Measurements from ENCODE around the gene CRHR1.

Gene CRHR1

DNA sequence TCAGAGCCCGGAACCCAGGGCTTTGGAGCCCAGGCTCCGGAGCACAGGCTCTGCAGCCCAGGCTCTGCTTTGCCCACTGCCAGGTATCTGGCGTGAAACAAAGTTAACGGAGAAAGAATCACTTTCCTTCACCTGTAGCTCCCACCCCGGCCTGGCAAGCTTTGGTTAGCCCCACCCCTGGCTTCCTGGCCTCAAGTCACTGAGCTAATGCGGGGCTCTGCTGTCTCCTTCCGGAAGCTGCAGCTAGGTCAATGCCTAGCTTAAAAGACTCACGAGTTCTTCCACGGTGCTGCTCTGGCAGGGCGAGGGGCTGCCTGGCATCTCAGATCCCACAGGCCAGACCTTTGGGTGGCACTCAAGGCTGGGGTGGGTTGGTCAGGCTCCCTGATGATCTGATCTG, 39.5 kb downstream of the CRHR1 start:
- TF ChIP-seq YY1 (IDR thresholded peaks at IDR 0.05; ENCODE audit: low read depth): no peak

DNA sequence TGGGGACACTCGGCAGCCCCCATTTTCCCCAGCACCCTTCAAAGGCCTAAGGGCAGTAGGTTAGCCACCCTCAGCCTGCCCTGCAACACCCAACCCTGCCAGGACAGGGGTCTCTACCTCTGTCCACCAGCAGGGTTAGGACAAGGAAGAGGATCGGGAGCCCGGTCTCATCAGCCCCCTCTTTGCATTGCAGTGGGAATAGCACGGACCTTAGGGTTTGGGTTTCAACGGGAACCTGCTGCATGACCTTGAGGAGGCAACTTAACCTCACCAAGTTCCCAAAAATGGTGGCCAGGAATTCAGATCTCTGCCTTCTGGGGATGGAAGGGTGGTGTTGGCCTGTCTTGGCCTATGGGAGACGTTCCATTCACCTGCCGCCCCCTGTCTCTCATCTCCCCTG, 40.4 kb downstream of the CRHR1 start:
- no peak for TF ChIP-seq TCF12 (IDR thresholded peaks at IDR 0.05; ENCODE audit: low read depth)
- no peak for TF ChIP-seq EP300 (IDR thresholded peaks at IDR 0.05; ENCODE audit: borderline replicate concordance)
- TF ChIP-seq NFIC (IDR thresholded peaks at IDR 0.05): no peak
- no peak for TF ChIP-seq RAD21 (IDR thresholded peaks at IDR 0.05; ENCODE audit: low read depth)
- no peak for TF ChIP-seq TAF1 (IDR thresholded peaks at IDR 0.05; ENCODE audit: low read depth)

DNA sequence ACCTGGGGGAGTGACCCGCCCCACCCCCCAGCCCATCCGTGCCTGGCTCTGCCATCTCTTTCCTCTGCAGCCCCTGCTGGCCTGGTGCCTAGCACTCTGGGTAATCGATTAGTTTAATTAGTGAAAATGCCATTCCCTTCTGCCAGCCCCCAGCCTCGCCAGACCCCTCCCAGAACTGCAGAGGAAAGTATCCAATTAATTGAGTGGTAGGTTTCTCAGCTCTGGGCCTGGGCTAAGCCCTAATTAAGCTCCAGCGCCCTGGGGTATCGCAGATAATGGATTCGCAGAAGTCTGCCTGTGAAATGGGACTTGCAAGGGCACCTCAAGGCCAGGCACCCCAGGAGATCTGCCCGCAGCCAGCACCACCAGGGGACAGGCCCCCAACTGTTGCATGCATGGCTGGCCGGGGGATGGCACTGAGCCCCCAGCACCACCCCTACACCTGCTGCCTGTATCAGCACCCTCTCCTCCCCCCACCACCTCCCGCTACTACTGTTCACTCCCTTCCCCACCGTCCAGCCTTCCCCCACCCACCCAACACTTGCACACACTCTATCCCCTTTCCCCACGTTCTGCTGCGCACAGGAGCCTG, 40.9 kb downstream of the CRHR1 start:
- TF ChIP-seq RAD21 (IDR thresholded peaks at IDR 0.05; ENCODE audit: low read depth) (no peak), CEBPB (IDR thresholded peaks at IDR 0.05) (no peak), TCF12 (IDR thresholded peaks at IDR 0.05; ENCODE audit: low read depth) (no peak), FOXM1 (IDR thresholded peaks at IDR 0.05; ENCODE audit: borderline replicate concordance, low read depth) (no peak), YY1 (IDR thresholded peaks at IDR 0.05; ENCODE audit: low read depth) (no peak), EP300 (IDR thresholded peaks at IDR 0.05; ENCODE audit: borderline replicate concordance) (no peak), ZBTB7A (IDR thresholded peaks at IDR 0.05; ENCODE audit: low read depth) (no peak), CREB1 (IDR thresholded peaks at IDR 0.05; ENCODE audit: low read depth) (no peak), EGR1 (IDR thresholded peaks at IDR 0.05) (no peak), TEAD4 (IDR thresholded peaks at IDR 0.05) (no peak), TAF1 (IDR thresholded peaks at IDR 0.05; ENCODE audit: low read depth) (no peak), NFIC (IDR thresholded peaks at IDR 0.05) (no peak)
- TF ChIP-seq, protein P1, sequence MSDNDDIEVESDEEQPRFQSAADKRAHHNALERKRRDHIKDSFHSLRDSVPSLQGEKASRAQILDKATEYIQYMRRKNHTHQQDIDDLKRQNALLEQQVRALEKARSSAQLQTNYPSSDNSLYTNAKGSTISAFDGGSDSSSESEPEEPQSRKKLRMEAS (IDR thresholded peaks at IDR 0.05): no peak
- TF ChIP-seq, protein P2, sequence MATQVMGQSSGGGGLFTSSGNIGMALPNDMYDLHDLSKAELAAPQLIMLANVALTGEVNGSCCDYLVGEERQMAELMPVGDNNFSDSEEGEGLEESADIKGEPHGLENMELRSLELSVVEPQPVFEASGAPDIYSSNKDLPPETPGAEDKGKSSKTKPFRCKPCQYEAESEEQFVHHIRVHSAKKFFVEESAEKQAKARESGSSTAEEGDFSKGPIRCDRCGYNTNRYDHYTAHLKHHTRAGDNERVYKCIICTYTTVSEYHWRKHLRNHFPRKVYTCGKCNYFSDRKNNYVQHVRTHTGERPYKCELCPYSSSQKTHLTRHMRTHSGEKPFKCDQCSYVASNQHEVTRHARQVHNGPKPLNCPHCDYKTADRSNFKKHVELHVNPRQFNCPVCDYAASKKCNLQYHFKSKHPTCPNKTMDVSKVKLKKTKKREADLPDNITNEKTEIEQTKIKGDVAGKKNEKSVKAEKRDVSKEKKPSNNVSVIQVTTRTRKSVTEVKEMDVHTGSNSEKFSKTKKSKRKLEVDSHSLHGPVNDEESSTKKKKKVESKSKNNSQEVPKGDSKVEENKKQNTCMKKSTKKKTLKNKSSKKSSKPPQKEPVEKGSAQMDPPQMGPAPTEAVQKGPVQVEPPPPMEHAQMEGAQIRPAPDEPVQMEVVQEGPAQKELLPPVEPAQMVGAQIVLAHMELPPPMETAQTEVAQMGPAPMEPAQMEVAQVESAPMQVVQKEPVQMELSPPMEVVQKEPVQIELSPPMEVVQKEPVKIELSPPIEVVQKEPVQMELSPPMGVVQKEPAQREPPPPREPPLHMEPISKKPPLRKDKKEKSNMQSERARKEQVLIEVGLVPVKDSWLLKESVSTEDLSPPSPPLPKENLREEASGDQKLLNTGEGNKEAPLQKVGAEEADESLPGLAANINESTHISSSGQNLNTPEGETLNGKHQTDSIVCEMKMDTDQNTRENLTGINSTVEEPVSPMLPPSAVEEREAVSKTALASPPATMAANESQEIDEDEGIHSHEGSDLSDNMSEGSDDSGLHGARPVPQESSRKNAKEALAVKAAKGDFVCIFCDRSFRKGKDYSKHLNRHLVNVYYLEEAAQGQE (IDR thresholded peaks at IDR 0.05; ENCODE audit: low read depth): no peak
- TF ChIP-seq, protein P3, sequence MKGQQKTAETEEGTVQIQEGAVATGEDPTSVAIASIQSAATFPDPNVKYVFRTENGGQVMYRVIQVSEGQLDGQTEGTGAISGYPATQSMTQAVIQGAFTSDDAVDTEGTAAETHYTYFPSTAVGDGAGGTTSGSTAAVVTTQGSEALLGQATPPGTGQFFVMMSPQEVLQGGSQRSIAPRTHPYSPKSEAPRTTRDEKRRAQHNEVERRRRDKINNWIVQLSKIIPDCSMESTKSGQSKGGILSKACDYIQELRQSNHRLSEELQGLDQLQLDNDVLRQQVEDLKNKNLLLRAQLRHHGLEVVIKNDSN (IDR thresholded peaks at IDR 0.05): no peak

DNA sequence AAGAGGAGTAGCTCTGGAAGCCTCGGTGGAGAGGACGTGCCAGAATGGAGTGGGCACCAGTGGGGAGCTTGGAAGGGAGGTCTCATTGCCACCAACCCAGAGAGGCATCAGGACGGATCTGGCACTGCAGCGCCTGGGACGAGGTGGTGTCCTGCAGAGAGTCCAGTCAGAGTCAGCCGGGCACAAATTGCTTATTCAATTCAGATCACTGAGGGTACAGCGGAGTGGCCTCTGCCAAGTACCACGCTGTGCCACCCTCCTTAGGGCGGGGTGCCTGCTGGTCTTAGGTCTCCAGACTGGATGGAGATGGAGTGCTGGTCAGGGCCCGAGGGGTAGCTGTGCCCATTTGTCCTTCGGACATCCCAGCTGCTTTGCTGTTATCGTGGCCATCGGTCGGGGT, 41.7 kb downstream of the CRHR1 start:
- TF ChIP-seq RAD21 (IDR thresholded peaks at IDR 0.05; ENCODE audit: low read depth) (no peak), NFIC (IDR thresholded peaks at IDR 0.05) (no peak), CEBPB (IDR thresholded peaks at IDR 0.05) (no peak), TAF1 (IDR thresholded peaks at IDR 0.05; ENCODE audit: low read depth) (no peak), EP300 (IDR thresholded peaks at IDR 0.05; ENCODE audit: borderline replicate concordance) (no peak), FOXM1 (IDR thresholded peaks at IDR 0.05; ENCODE audit: borderline replicate concordance, low read depth) (no peak), TEAD4 (IDR thresholded peaks at IDR 0.05) (no peak), TCF12 (IDR thresholded peaks at IDR 0.05; ENCODE audit: low read depth) (no peak), YY1 (IDR thresholded peaks at IDR 0.05; ENCODE audit: low read depth) (no peak)
- TF ChIP-seq, protein P2 (IDR thresholded peaks at IDR 0.05; ENCODE audit: low read depth): no peak
- TF ChIP-seq, protein P1 (IDR thresholded peaks at IDR 0.05): no peak
- TF ChIP-seq, protein P3 (IDR thresholded peaks at IDR 0.05): no peak

DNA sequence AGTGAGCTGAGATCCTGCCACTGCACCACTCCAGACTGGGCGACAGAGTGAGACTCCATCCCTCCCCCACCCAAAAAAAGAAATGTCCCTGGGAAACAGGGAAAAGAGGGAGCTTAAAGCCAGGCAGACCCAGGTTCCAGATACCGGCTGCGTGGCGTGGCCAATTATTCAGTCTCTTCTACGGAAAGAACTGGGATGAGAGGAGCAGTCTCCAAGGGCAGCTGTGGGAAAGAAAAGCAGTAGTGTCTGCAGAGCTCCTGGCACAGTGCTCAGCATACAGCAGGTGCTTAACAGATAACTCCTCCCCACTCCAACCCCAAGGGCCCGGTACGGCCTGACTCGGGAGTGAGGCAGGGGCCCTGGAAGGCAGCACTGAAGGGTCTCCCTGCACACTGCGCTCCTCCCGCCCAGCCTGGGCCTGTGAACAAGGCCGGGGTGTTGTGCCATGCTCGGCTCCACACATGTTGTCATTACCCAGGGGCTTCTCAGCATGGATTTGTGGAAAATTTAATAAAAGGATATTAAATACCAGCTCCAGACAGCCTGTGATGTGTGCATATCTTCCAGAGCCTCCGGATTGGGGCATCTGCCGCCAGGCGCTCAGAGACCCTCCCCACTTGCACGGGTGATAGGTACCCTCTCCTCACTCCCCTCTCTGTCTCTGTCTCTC, 42.9 kb downstream of the CRHR1 start:
- no peak for TF ChIP-seq TAF1 (IDR thresholded peaks at IDR 0.05; ENCODE audit: low read depth)
- no peak for TF ChIP-seq ZBTB7A (IDR thresholded peaks at IDR 0.05; ENCODE audit: low read depth)
- no peak for TF ChIP-seq YY1 (IDR thresholded peaks at IDR 0.05; ENCODE audit: low read depth)
- no peak for TF ChIP-seq FOXM1 (IDR thresholded peaks at IDR 0.05; ENCODE audit: borderline replicate concordance, low read depth)
- TF ChIP-seq, protein P1 (IDR thresholded peaks at IDR 0.05): no peak

DNA sequence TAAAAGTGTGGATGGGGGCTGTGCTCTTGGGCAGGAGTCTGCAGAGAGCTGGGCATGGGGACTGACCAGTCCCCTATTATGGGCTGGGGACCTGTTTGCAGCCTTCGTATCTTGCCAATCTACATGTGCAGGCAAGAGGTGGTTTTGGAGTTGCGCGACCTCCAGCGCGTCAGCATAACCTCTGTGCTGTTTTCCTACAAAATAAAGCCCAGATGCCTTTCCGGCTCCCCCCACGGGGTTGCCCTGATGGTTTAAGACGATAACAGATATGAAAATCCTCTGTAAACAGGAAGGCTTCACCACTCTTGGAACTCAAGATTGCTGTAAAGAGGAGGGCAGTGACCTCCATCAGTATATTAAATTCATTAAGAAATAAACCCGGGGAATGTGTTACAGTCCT, 44.1 kb downstream of the CRHR1 start:
- TF ChIP-seq, protein P1 (IDR thresholded peaks at IDR 0.05): no peak
- TF ChIP-seq, protein P2 (IDR thresholded peaks at IDR 0.05; ENCODE audit: low read depth): no peak
- TF ChIP-seq CEBPB (IDR thresholded peaks at IDR 0.05) (no peak), TAF1 (IDR thresholded peaks at IDR 0.05; ENCODE audit: low read depth) (no peak), YY1 (IDR thresholded peaks at IDR 0.05; ENCODE audit: low read depth) (no peak), CREB1 (IDR thresholded peaks at IDR 0.05; ENCODE audit: low read depth) (no peak), ZBTB7A (IDR thresholded peaks at IDR 0.05; ENCODE audit: low read depth) (no peak), TCF12 (IDR thresholded peaks at IDR 0.05; ENCODE audit: low read depth) (no peak), NFIC (IDR thresholded peaks at IDR 0.05) (no peak), EP300 (IDR thresholded peaks at IDR 0.05; ENCODE audit: borderline replicate concordance) (no peak), EGR1 (IDR thresholded peaks at IDR 0.05) (no peak), TEAD4 (IDR thresholded peaks at IDR 0.05) (no peak), RAD21 (IDR thresholded peaks at IDR 0.05; ENCODE audit: low read depth) (no peak), FOXM1 (IDR thresholded peaks at IDR 0.05; ENCODE audit: borderline replicate concordance, low read depth) (no peak)
- TF ChIP-seq, protein P3 (IDR thresholded peaks at IDR 0.05): no peak

All from Ishikawa (cell line).